ENCODE results near the gene CAPZB.

The CAPZB gene

GRCh38 chr1:19485362-19486187 is at the start of gene CAPZB:
Gene CAPZB, minus strand, starts transcription at chr1:19485539. Its CDS starts 101 bp downstream, at chr1:19485438.
- TF ChIP-seq CTCF (IDR thresholded peaks at IDR 0.05), result no peak

GRCh38 chr1:19534281-19534680 is 48.9 kb upstream of the CAPZB start:
- no peak for TF ChIP-seq CTCF (IDR thresholded peaks at IDR 0.05)

- TF ChIP-seq CTCF (IDR thresholded peaks at IDR 0.05), result no peak
Measured at GRCh38 chr1:19533626-19534025, 48.3 kb upstream of the CAPZB start.

GRCh38 chr1:19532519-19532918 is 47.2 kb upstream of the CAPZB start:
- no peak for TF ChIP-seq CTCF (IDR thresholded peaks at IDR 0.05)

GRCh38 chr1:19529664-19530063 is 44.3 kb upstream of the CAPZB start:
- no peak for TF ChIP-seq CTCF (IDR thresholded peaks at IDR 0.05)

GRCh38 chr1:19528438-19528837 is 43.1 kb upstream of the CAPZB start:
- no peak for TF ChIP-seq CTCF (IDR thresholded peaks at IDR 0.05)

- TF ChIP-seq CTCF (IDR thresholded peaks at IDR 0.05), result no peak
Measured at GRCh38 chr1:19525607-19526545, 40.5 kb upstream of the CAPZB start.
